Cardiac septum (tissue), 1 donor: ENCODE measurements around the gene EDDM3A. TPM values are rescaled to one million over a fixed set of nuclear protein-coding genes. Genes with fewer than 3 reads are reported as not detected.

Experiments used
- DNase-seq: peaks from one replicate; pipeline ENCODE4 v3.0.0-alpha.2; 2020; ENCODE audit warnings: low spot score
- intact Hi-C: fragments of 100-400 bp; cut with DNase I; formaldehyde crosslinking; loops from one replicate; pipeline ENCODE4 v1.14.0; 2022
- total RNA-seq: library from RNA; stranded (reverse); fragmentation: NEBNext Ultra II Directional; extraction: Animal tissue kit (Norgen Biotek cat#: 25700); gene quantifications from one replicate; pipeline ENCODE4 v1.2.1, GENCODE V29; 2021
- donor health status: DM: no; HTN: no; CAD: no.

EDDM3A gene
- total RNA-seq, 1 donor from 2014 or later: not detected

- intact Hi-C loops: no loop called here
- no peak for DNase-seq
These were observed 28.7 kb downstream of the EDDM3A start for GRCh38 chr14:20774258-20774824.

GRCh38 chr14:20775043-20775442, 29.4 kb downstream of the EDDM3A start:
- intact Hi-C loops: no loop called here
- DNase-seq: no peak

GRCh38 chr14:20775901-20776300, 30.2 kb downstream of the EDDM3A start:
- intact Hi-C loops: no loop called here
- DNase-seq: no peak

DNA sequence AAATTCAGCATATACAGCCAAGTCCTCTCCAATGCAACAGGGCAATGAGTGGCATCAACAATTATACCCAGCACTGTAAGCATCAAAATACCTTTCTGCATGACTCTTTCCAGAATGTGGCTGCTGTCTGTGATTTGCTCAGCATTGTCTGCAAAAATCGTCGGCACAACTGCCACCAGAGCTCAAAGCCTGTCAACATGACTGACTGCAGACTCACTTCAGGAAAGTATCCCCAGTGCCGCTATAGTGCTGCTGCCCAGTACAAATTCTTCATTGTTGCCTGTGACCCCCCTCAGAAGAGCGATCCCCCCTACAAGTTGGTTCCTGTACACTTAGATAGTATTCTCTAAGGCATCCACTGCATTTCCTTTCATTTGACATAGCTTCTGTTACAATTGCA, 36.1 kb downstream of the EDDM3A start:
- DNase-seq: no peak
- intact Hi-C loops: no loop called here

DNA sequence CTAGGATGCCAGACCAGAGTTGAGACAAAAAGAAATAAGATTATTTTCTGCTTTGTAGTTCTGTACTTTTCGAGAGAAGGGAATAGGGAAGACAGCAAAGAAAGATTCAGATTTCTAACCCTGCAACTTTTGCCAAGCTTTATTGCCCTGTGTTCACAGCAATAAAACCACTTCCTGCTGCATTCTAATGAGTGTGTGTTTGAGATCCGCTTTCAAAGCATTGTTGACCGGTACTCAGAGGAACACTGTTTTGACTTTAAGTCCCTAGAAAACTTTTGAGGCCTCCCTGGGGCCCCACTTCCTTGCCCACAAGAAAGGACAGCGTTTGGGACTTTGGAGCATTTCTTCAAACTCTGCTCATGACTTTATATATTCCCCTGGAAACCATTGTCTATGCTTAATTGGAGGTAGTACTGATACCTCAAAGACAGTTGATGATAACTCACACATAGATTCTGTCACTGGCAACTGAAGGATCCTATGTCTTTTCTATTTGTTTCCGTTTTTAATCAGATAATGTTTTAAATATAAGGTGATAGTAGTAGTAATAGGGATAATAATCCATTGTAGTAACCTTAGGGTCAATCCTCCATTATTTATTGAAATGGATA, 36.7 kb downstream of the EDDM3A start:
- intact Hi-C loops: no loop called here
- no peak for DNase-seq

- intact Hi-C loops: no loop called here
- DNase-seq: no peak
These were observed 41.3 kb downstream of the EDDM3A start for GRCh38 chr14:20787025-20787424.

DNA sequence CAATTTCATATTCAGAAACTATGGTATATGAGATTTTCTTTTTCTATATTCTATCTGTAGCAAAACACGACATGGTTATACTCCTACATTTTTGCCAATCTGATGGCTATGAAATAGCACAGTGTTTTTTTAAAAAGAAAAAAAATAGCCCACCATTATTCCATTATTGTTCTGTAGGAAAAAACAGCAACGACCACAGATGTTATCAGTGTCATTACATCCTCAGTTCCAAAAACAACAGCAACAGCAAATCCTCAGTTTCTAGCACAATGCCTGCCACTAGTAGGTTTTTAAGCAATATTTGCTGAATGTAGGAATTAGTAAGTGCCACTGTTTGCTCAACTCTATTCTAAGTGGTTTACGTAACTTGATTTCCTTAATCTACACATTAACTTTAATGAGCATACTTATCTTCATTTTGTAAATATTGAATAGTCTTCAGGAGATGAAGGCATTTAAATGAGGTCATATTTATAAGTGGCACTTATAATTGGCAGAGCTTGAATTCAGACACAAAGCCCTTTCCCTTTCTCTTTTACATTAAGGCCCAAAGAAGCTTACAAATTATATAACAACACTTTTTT, 43.6 kb downstream of the EDDM3A start:
- no peak for DNase-seq

GRCh38 chr14:20790464-20791116, 44.9 kb downstream of the EDDM3A start:
- DNase-seq: no peak
- intact Hi-C loops: no loop called here

More for the DNA sequence above, 43.6 kb downstream of the EDDM3A start:
- intact Hi-C loops: no loop called here

GRCh38 chr14:20791187-20791586, 45.5 kb downstream of the EDDM3A start:
- no peak for DNase-seq
- intact Hi-C loops: no loop called here

- intact Hi-C loops: no loop called here
- no peak for DNase-seq
These were observed 45.9 kb downstream of the EDDM3A start for GRCh38 chr14:20791597-20791996.

DNA sequence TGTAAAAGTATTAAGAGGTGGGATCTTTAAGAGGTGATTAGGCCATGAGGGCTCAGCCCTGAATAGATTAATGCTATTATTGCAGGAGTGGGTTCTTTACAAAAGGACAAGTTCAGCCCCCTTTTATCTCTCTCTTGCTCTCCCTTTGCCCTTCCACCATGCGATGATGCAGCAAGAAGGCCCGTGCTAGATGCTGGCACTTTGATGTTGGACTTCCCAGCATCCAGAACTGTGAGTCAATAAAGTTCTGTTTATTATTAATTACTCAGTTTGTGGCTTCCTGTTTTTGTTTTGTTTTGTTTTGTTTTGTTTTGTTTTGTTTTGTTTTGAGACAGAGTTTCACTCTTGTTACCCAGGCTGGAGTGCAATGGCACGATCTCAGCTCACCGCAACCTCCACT, 46.9 kb downstream of the EDDM3A start:
- no peak for DNase-seq
- intact Hi-C loops: no loop called here

DNA sequence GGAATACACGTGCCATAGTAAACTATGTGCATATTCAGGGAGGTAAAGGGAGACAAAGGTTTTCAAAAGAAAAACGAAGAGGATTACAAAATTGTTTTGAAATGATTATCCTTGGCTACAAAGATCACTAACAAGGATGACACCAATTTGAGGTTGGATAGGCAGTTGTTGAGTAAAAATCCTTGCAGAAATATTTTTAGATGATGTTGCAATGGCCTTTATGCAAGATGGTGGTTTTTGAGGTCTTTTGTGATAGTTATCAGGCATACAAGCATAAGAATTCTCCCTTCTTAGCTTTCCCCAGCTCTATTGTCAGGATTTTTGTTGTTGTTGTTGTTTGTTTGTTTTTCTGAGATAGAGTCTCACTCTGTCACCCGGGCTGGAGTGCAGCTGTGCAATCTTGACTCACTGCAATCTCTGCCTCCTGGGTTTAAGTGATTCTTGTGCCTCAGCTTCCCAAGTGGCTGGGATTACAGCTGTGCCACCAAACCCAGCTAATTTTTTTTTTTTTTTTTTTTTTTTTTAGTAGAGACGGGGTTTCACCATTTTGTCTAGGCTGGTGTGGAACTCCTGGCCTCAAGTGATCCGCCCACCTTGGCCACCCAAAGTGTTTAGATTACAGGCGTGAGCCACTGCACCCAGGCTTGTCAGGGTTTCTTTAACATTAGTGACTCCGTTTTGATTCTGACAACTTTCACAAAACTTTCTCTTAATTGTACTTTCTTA, 49.1 kb downstream of the EDDM3A start:
- DNase-seq: no peak
- intact Hi-C loops: no loop called here

GRCh38 chr14:20797164-20797563, 51.5 kb downstream of the EDDM3A start:
- intact Hi-C loops: no loop called here
- DNase-seq: no peak

Other genes starting within 250 kb of the EDDM3A start
- 0.48 TPM for gene RNASE10, start 240.3 kb upstream of the EDDM3A start, total RNA-seq
- gene RNASE9, start 184.8 kb upstream of the EDDM3A start, total RNA-seq: not detected
- not detected for gene RNASE11, start 157.9 kb upstream of the EDDM3A start, total RNA-seq
- gene RNASE12, start 154.5 kb upstream of the EDDM3A start, total RNA-seq: not detected
- gene OR6S1, start 104.2 kb upstream of the EDDM3A start, total RNA-seq: not detected
- gene RNASE4, start 61.3 kb upstream of the EDDM3A start, total RNA-seq: 5.6 TPM
- gene ANG, start 57.1 kb upstream of the EDDM3A start, total RNA-seq: 2.7 TPM
- not detected for gene EDDM3B, start 22.5 kb downstream of the EDDM3A start, total RNA-seq
- gene RNASE6, start 35.4 kb downstream of the EDDM3A start, total RNA-seq: 3.1 TPM
- gene RNASE1, start 57.0 kb downstream of the EDDM3A start, total RNA-seq: 171 TPM
- not detected for gene RNASE3, start 145.5 kb downstream of the EDDM3A start, total RNA-seq
- gene RNASE2, start 209.6 kb downstream of the EDDM3A start, total RNA-seq: 0.89 TPM
- gene METTL17, start 244.1 kb downstream of the EDDM3A start, total RNA-seq: 34.6 TPM